NB4 (cell line): ENCODE data around the gene PSMD13.

Source experiments
- DNase-seq: peaks from one replicate; pipeline ENCODE4 v3.0.0; 2010; ENCODE audit warnings: low read depth
- H3K4me3 ChIP-seq: one replicate; pipeline ENCODE4 v1.5.1; 2011; ENCODE audit warnings: mild to moderate bottlenecking, low read depth, low read length, moderate library complexity
- MYC ChIP-seq: IDR thresholded peaks from 2 replicates; pipeline ENCODE4 v1.6.1; 2011; ENCODE audit warnings: low read depth, low read length
- POLR2A ChIP-seq: IDR thresholded peaks from 2 replicates; pipeline ENCODE4 v1.6.1; 2011; ENCODE audit warnings: mild to moderate bottlenecking; ENCODE audit not compliant: insufficient read length; ENCODE audit errors: extremely low read depth
- TF ChIP-seq, protein P1 (sequence below): IDR thresholded peaks from 2 replicates; pipeline ENCODE4 v1.6.1; 2011; ENCODE audit warnings: low read depth, low read length
- TF ChIP-seq, protein P2 (sequence below): IDR thresholded peaks from one replicate; pipeline ENCODE4 v1.5.1; 2012; ENCODE audit warnings: low read depth, low read length

The PSMD13 gene

DNA sequence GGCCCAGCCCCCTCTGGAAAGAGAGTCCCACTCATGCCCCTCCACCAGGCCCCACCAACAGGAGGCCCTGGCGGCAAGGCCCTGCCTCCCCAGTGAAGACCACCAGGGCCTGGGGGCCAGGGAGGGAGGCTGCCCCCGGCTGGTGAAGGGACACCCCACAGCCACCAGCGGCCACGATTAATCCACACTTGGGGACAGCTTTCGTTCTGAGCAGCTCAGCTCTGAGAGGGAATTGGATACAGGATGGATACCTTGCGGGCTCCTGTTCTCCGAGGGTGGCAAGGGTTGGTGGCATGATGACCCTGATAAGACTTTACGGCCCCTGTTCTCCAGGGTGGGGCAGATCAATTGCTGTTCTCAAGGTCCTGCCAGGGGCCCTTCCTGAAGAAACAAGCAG, 34.5 kb downstream of the PSMD13 start:
- TF ChIP-seq, protein P1, sequence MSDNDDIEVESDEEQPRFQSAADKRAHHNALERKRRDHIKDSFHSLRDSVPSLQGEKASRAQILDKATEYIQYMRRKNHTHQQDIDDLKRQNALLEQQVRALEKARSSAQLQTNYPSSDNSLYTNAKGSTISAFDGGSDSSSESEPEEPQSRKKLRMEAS: no peak
- TF ChIP-seq, protein P2, sequence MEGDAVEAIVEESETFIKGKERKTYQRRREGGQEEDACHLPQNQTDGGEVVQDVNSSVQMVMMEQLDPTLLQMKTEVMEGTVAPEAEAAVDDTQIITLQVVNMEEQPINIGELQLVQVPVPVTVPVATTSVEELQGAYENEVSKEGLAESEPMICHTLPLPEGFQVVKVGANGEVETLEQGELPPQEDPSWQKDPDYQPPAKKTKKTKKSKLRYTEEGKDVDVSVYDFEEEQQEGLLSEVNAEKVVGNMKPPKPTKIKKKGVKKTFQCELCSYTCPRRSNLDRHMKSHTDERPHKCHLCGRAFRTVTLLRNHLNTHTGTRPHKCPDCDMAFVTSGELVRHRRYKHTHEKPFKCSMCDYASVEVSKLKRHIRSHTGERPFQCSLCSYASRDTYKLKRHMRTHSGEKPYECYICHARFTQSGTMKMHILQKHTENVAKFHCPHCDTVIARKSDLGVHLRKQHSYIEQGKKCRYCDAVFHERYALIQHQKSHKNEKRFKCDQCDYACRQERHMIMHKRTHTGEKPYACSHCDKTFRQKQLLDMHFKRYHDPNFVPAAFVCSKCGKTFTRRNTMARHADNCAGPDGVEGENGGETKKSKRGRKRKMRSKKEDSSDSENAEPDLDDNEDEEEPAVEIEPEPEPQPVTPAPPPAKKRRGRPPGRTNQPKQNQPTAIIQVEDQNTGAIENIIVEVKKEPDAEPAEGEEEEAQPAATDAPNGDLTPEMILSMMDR: no peak
- no peak for TF ChIP-seq POLR2A
- TF ChIP-seq MYC: no peak
- no peak for DNase-seq

GRCh38 chr11:272195-272930, 35.6 kb downstream of the PSMD13 start:
- DNase-seq: no peak
- TF ChIP-seq, protein P1: no peak
- TF ChIP-seq, protein P2: no peak
- TF ChIP-seq POLR2A (no peak), MYC (no peak)
- no peak overlapping the region for H3K4me3 ChIP-seq

More for the DNA sequence above, 34.5 kb downstream of the PSMD13 start:
- no peak overlapping the region for H3K4me3 ChIP-seq

DNA sequence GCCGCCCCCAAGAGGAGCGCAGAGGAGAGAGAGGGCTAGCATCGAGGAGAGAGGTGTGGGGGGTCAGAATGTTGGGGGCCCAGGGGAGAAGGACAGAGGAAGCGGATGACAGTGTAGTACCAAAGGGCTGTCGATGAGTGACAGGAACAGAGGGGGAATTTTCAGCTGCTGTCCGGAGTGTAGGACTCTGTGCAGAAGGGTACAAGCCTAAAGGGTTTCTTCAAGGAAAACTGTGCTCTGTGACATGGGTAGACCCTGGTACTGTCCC, 36.1 kb downstream of the PSMD13 start:
- DNase-seq: no peak
- TF ChIP-seq POLR2A (no peak), MYC (no peak)
- TF ChIP-seq, protein P2: no peak
- TF ChIP-seq, protein P1: no peak
- H3K4me3 ChIP-seq: no peak overlapping the region

GRCh38 chr11:276219-276618, 39.4 kb downstream of the PSMD13 start:
- no peak overlapping the region for H3K4me3 ChIP-seq
- DNase-seq: no peak
- TF ChIP-seq, protein P2: no peak
- TF ChIP-seq, protein P1: no peak
- no peak for TF ChIP-seq MYC
- TF ChIP-seq POLR2A: no peak

- TF ChIP-seq MYC: no peak
- TF ChIP-seq, protein P1: no peak
- TF ChIP-seq POLR2A: no peak
- TF ChIP-seq, protein P2: no peak
- DNase-seq: no peak
- H3K4me3 ChIP-seq: no peak within 1 kb of the TSS
These were observed 41.5 kb downstream of the PSMD13 start, which contains the start of gene NLRP6 for GRCh38 chr11:278001-278951. Gene NLRP6 (plus strand): TSS chr11:278407. CDS start chr11:278570, 163 bp downstream.
